NAMALWA (cell line): ENCODE data around the gene KDELR3.

Source experiments
- DNase-seq: peaks from one replicate; pipeline ENCODE4 v3.0.0-alpha.2; 2015; ENCODE audit warnings: low spot score

The KDELR3 gene

DNA sequence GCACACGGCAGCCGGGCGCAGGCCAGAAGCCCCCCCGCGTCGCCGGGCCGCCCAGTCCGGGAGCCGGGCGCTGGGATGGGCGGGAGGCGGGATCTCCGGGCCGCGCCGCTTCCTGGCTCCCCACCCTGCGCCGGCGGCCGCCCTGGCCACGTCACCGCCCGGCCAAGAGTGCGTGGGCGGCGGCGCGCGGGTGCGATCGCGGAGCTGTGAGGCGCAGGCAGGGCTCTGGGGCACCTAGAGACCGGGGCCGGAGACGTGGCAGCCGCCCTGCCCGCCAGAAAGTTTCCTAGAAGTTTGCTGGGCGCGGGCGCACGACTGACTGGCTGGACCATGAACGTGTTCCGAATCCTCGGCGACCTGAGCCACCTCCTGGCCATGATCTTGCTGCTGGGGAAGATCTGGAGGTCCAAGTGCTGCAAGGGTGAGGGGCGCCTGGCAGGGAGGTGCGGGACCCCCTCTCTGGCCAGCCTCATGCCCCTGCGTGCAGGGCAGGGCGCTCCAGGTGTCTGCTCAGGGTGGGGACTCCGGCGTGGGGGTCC is at the start of gene KDELR3:
Gene KDELR3, plus strand, starts transcription at position 193 of the 539 bp plus-strand sequence. Its CDS starts 138 bp downstream, at position 331.
- DNase-seq = no peak

DNA sequence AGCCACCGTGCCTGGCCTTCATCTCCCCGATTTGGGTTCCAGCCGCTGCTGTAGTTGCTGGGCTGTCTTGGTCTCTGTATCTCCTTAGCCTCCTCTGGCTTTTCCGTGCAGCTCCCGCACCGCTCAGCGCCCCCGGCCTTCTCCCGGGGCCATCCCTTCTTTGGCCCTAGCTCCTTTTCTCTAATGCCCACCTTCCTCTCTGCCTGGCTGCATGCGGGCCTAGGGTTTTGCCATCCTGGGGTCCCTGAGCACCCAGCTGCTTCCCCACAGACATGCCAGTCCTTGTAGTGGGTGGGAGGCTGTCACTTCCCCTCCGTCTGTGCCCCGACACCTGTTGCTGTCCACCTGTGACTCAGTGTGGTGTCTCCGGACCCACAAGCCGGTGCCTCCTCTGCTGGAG is 49.3 kb upstream of the KDELR3 start:
- DNase-seq = no peak

DNA sequence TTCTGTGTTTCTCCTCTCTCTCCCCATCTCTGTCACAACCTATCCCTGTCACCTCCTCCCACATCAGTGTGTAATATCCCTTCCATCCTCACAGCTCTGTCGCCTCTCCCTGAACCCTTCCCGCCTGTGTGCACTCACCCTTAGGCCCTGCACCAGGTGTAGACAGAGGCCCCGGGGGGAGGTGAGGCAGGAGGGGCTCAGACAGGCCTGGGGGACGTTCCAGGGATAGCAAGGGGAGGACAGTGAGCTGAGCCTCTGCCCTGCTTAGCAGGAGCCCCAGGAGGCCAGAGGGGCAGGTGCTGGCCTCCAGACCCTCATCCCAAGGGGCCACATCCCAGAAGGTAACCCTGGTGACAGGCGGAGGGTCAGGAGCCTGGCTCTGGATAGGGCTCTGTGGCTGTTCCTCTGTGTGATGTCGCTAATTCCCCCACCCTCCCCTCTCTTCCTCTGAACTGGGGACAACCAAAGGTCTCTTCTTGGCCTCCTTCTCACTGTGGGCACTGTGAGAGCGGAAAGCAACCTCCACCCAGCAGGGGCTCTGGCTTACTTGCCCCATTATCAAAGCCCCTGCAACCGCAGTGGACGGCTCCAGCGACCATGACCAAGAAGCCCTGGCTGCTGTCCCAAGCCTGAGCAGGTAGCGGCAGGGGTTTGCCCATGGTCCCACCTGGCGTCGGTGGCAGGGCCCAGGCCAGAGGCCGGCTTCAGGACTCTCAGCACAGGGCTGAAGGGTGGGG is 48.6 kb upstream of the KDELR3 start:
- no peak for DNase-seq

DNA sequence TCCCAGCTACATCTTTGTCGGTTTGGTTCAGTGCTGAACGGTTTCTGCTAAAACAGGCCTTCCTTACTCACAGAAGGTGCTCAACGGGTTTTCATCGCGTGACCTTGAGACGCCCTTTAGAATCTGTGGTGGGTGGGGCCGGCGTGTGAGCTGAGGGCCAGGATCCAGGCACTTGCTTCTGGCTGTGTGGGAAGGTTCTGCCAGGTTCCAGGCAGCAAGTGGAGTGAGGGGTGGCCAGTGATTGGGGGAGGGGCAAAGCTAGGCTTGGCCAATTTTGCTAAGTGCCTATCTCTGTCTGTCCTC is 48.1 kb upstream of the KDELR3 start:
- no peak for DNase-seq

DNA sequence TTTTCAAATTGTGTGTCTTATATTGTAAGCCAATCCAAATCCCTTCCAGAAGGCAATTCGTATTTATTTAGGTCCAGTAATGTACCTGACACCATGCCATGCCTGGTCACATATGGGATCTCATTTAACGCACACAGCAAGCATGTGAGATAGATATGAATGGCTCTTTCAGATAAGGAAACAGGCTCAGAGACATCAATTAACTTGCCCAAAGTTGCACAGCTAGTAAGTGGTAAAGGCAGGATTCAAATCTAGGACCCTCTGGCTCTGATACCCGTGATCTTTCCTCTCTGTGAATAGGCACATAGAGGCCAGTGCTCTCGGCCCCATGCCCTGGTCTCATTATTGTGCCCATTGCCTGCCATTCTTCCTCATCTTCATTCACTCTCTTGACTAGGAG is 47.2 kb upstream of the KDELR3 start:
- no peak for DNase-seq

DNA sequence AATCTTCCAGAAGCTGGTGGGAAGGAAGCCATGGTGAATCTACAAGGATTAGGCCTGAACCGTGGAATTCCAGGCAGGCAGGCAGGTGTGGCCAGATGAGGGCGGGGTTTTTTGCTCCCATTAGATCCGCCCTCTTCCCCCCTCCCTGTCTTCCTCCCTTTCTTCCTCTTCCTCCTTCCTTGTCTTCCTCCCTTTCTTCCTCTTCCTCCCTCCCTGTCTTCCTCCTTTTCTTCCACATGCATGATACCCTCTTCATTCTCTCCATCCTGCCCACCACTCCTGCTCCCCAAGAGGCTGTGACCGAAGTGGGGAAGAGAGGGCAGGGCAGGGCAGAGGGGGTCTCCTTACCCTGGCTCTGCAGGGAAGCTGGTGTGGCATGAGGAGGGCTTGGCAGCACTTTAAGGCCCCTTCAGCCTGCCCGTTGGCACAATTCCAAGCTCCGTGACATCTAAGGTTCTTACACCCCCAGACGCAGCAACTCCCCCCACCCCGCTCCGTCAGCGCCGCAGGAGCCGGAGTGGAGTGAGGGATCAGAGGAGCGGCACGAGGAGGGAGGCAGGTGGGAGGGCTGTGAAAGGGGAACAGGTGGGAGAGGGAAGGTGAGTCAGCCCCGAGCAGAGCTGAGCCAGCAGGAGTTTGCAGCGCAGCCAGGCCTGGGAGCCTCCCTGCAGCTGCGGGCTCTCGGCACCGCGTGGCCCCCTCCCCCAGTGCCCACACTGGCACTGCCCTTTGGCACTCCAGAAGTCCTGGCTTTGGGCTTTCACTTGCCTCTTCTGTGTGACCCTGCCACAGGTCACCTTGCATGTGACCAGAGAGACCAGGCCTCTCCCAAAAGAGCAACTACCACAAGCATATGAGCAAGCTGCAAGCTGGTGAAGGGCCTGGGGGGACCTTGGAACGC is 45.0 kb upstream of the KDELR3 start:
- DNase-seq = no peak

DNA sequence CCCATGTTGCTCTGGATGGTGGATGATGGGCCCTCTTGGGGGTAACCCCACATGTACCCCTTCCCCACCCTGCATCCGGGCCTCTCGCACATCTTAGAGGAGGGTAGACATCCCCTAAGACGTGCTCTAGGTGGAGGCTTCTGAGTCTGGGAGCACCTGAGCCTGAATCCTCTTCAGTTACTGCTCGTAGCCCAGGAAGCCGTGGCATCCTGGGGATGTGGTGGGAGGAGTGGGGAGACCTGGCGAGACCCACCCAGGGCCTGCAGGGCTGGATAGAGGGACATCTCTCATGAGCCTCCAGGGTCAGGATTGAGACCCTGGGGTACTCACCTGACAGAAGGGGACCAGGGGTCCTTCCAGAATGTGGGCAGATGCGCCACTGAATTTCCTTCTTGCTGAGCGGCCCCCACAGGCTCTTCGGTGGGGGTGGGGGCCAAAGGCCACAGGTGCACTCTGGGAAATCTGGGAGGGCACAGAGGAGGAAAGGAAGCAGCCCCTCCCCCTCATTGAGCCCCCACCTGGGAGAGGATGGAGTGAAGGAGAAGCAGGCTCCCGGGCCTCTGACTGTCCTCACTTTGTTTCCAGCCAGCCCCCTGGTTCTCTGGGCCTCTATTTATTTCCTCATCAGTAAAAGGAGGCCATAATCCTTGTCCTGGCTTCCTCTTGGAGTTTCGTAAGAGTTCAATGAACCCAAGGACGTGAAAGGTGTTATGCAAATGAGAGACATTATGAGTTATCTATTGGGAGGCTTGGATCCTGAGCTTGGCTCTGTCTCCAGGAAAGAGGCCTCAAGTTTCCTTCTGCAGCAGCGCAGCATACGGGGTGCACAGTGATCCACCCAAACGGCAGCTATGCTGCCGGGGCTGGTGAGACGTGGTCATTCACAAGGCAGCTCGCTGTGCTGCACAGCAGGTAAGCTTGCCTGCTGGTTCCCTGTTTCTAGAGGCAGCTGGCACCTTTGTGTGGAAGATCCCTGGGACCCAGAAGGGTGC is 44.1 kb upstream of the KDELR3 start:
- DNase-seq = no peak

DNA sequence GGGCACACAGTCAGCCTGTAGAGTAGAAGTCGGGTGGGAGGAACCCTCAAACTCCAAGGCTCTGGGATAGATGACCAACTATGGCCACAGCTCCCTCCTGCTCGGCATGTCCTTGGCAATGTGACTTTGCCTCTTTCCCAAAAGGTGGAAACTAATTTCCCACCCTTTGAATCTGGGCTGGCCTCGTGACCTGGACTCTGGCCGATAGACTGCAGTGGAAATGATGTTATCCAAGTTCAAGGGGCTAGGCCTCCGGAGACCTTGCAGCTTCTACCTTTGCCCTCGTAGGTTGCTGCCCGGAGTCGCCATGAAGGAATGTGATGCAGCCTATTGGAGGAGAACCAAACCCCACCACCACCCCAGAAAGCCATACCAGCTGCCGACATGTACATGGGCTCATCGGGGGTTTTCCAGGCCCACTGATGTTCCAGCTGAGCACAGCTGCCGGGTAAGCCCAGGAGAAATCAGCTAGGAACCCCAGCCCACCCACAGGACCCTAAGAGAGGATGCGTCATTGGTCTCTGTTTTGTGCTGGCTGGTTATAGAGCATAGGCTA is 43.3 kb upstream of the KDELR3 start:
- no peak for DNase-seq

DNA sequence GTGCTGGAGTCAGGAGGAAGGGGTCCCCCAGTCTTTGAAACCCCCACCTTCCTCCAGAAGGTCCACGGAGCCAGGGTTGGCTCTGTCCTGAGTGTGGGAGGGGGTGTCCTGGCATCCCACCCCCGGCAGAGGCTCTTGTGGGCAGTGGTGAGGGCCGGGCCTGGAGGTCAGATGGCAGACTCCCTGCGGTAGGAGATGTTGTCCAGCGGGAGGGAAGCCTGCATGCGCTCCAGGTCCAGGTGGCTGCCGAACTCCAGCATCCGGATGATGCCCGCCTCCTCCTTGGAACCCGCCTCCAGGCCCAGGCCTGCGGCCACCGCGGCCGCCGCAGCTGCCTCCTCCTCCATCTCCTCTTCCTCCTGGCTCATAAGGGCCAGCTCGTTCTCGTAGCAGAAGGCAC is 41.3 kb upstream of the KDELR3 start:
- no peak for DNase-seq

DNA sequence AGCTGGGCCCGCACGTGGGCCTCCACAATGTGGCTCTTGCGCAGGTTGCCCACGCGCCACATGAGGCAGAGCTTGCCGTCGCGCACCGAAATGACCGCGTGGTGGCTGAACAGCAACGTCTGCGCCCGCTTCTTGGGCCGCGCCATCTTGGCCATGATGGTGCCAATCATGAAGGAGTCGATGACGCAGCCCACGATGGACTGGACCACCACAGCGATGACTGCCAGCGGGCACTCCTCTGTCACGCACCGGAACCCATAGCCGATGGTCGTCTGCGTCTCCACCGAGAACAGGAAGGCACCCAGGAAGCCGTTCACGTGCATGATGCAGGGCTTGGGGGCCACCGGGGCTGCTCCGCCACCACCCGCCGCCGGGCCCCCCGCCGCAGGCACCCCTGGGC is 40.4 kb upstream of the KDELR3 start:
- DNase-seq = no peak

DNA sequence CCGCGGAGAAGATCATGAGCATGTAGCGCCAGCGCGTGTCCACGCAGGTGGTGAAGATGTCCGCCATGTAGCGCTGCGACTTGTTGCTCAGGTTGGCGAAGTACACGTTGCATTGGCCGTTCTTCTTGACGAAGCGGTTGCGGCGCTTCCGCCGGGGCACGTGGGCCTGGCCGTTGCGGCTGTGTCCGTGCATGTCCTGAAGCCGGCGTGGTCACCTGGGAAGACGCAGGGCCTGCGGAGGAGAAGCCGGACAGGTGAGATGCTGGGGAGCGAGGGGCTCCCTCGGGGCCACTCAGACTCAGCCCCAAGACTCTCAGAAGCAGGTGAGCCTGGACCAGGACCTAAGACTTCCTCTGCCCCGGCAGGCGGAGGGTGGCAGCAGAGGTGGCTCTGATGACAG is 40.0 kb upstream of the KDELR3 start:
- DNase-seq = no peak

DNA sequence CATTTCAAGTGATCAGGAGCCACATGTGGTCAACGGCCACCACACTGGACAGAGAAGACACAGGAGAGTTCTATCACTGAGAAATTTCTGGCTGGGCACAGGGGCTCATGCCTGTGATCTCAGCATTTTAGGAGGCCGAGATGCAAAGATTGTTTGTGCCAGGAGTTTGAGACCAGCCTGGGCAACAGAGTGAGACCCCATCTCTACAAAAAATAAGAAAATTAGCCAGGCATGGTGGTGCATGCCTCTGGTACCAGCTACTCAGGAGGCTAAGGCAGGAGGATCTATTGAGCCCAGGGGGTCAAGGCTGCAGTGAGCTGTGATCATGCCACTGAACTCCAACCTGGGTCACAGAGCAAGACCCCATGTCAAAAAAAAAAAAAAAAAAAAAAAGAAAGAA is 39.2 kb upstream of the KDELR3 start:
- DNase-seq = no peak

DNA sequence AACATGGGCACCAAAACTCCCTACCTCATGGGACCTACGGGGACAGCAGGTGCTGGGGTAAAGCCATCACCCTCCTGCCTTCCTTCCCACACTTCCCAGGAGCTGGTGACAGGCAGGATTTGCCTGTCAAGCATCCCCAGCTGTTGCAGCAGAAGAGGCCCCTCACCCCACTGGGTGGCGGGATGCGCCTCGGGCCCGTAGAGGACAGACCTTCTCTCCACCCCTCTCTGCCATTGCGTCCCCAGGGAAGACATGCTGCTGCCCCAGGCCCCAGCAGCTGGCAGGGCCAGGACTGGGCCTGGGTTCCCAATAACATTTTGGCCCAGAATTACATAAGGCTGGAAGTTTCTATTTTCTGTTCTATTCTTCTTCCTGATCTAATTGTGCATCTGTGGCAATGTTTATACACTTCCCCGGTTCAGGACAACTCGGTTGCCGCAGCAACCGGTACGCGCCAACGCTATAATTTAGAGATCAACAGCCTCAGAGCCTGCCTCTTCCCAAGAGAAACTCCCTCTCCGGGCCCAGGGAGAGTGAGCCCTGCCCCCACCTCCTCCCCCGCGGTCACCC is 38.3 kb upstream of the KDELR3 start:
- DNase-seq = no peak

DNA sequence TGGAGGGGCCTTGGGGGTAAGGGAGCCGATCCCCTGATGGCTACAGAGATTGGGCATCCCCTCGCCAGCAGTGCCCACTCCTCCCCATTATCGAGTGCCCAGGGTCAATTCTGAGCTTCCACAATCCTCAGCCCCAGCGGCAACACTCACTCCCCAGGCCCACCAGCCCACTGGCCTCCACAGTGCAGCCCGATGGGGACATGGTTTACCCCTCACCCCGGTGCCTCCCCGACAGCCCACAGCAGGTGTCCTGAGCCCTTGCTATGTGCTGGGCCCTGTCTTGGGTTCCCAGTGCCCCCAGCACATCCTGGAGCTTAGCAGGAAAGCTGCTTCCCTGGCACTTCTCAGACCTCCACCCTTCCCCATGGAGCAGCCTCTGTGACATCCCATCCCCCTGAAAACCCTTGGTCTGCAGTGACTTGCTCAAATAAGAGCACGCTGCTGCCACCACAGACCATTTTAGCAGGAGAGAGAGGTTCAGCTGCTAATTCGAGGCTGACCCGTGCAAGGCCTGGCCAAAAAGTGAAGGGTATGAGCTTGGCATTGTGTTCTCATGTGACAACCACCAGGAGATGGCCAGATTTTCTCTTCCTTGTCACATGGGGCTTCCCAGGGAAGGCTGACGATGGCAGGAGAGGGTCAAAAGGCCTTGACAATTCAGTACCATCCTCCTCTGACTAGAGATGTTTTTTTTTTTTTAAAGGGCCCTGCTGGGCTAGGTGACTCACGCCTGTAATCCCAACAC is 36.5 kb upstream of the KDELR3 start:
- no peak for DNase-seq

DNA sequence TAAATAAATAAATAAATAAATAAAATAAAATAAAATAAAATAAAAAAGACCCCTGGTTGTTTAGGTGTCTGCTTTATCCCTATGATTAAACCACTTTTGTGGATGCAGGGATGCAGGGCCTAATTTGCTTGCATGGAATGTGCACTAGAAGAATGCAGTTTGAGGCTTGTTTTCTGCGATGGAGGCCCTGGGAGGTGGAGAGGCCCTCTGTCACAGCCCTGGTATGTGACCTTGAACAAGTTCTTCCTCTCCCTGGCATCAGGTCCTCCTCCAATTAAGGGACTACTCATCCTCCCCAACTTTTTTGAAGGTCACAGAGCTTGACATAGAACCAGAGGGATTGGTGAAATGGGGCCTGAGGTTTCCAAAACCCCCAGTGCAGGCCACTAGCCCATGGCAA is 35.6 kb upstream of the KDELR3 start:
- DNase-seq = no peak

DNA sequence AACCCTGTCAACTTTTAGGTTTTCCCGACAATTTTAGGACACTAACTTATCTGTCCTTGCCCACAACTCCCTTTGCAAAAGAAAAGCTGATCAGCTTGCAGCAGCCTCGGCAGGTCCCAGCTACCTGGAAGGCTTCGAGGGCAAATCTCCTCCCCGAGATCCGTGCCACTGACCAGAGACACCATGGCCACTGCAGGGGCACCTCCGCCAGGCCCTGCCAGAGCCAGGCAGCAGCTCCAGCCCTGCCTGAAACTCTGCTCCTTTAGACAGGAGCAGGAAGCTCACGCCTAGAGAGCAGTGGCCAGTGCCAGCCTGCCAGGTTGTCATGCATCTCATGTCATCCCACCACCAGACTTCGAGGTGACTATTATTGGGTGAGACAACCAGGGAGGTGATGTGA is 34.0 kb upstream of the KDELR3 start:
- DNase-seq = no peak

DNA sequence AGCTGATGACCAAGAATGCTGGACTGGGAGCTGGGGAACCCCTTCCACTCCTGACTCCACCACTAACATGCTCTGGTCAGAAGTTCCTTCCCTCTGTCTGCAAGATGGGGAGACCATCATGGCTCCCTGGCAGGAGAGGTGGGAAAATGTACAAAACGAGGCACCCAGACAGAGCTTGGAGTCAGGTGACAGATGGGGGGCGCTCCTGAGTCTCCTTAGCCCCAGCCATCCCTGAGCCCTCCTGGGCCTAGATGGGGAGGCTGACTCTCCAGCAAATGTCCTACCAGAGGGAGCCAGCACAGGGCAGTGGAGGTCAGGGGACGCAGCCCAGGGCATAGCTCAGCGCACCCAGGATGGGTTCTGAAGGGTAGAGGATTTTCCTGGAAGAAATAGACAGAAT is 32.9 kb upstream of the KDELR3 start:
- no peak for DNase-seq

DNA sequence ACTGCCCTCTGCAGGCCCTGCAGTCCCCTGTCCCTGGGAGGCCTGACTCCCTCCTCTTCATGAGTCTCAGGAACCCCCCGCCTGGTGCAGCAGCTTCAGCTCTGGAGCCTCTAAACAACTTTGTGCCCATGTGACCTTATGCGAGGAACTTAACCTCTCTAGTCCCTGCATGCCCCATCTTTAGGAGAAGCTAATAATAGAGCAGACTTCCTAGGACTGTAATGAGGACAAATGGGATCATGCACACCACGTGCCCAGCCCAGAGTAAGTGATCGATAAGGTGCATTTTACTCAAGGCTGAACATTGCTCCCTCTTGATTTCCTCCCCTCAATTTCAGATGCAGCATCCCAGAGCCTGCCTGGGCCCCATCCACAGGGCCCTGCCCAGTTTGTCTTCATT is 31.9 kb upstream of the KDELR3 start:
- DNase-seq = no peak

DNA sequence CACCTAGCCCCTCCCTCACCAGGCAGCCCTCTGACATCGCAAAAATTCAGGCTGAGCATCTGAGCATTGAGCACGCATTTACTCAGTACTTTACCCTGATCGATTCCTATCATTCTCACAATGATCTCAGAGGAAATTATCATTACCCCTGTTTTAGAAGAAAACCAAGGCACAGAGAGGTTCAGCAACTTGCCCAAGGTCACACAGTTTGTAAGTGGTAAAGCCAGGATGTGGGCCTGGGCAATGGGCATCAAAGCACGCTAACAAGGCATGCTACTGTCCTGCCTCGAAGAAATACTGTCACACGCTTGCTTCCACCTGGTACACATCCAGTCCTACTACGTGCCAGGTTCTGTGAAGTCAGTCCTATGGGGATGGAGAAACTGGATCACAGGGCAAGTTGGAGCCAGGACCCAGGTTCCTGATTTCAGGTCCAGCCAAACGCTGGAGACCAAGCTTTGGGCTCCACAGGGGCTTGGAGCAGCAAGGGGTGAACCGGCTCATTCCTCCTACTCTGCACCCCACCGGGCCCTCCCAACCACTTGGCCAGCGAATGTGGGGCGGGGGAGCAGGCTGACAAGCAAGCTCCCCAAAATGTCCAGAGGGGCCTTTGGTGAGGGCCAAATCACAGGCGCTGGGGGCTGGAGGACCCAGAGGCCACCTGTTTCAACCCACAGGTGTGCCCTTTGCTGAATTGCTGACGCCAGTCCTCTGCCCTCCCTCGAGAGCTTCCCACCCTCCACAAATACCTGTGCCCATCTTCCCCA is 31.1 kb upstream of the KDELR3 start:
- DNase-seq = no peak

DNA sequence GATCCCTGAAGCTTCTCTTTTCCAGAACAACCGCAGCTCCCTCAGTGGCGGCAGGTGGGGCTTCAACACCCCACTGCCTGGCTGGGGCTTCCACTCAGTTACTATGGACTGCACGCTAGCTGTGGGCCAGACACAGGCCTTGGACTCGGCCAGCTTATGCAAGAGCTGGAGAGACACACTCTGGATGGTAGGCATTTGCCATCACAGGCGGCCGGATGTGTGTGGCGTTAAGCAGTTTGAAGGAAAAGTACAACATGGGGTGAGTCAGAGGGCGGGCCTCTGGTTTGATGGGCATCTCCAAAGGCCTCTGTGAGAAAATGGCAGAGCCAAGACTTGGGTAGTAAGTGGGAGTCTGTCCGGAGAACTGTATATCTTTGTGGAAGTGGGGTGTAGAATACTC is 30.5 kb upstream of the KDELR3 start:
- DNase-seq = no peak
